Measurements from ENCODE around the gene PTEN.

- no peak for TF ChIP-seq CTCF (IDR thresholded peaks at IDR 0.05; ENCODE audit: low read depth, low read length, missing input control)
- TF ChIP-seq FOXA1 (IDR thresholded peaks at IDR 0.05) = no peak
- no peak for TF ChIP-seq RAD21 (IDR thresholded peaks at IDR 0.05)
- no peak for TF ChIP-seq EGR1 (IDR thresholded peaks at IDR 0.05; ENCODE audit: low read depth in 2 of 2)
- no peak for TF ChIP-seq JUND (IDR thresholded peaks at IDR 0.05)
- no peak for TF ChIP-seq SP1 (IDR thresholded peaks at IDR 0.05)
- TF ChIP-seq YY1 (IDR thresholded peaks at IDR 0.05) = no peak
- TF ChIP-seq REST (IDR thresholded peaks at IDR 0.05) = no peak
- TF ChIP-seq ZBTB33 (IDR thresholded peaks at IDR 0.05) = no peak
- no peak for TF ChIP-seq MAX (IDR thresholded peaks at IDR 0.05)
- no peak for TF ChIP-seq TAF1 (conservative IDR thresholded peaks at IDR 0.05)
- TF ChIP-seq GABPA (IDR thresholded peaks at IDR 0.05 in 1 of 2, conservative IDR thresholded peaks at IDR 0.05 in 1 of 2) = no peak
- TF ChIP-seq RXRA (IDR thresholded peaks at IDR 0.05) = no peak
- no peak for TF ChIP-seq NR2F2 (IDR thresholded peaks at IDR 0.05)
Measured at GRCh38 chr10:87860816-87861403, 2.5 kb upstream of the PTEN start.
